HEK293T (cell line): ENCODE results near the gene SH2D2A.

ENCODE experiments used
- ARNT ChIP-seq: fragments of 450-650 bp; IDR thresholded peaks from 2 replicates; pipeline ENCODE4 v1.6.1; 2017; ENCODE audit warnings: mild to moderate bottlenecking
- BHLHE40 ChIP-seq: fragments of 450-650 bp; IDR thresholded peaks from 2 replicates; pipeline ENCODE4 v1.6.1; 2016; ENCODE audit warnings: mild to moderate bottlenecking, moderate library complexity, borderline replicate concordance
- CTBP1 ChIP-seq: fragments of 450-650 bp; IDR thresholded peaks from 2 replicates; pipeline ENCODE4 v1.6.1; 2016; ENCODE audit warnings: borderline replicate concordance
- FOXA1 ChIP-seq: fragments of 450-650 bp; IDR thresholded peaks from 2 replicates; pipeline ENCODE4 v1.6.1; 2016; ENCODE audit warnings: mild to moderate bottlenecking
- FOXK2 ChIP-seq: fragments of 450-650 bp; IDR thresholded peaks from 2 replicates; pipeline ENCODE4 v1.6.1; 2016; ENCODE audit warnings: mild to moderate bottlenecking
- FOXM1 ChIP-seq: fragments of 450-650 bp; IDR thresholded peaks from 2 replicates; pipeline ENCODE4 v1.6.1; 2017; ENCODE audit warnings: mild to moderate bottlenecking, borderline replicate concordance
- HDGF ChIP-seq: fragments of 450-650 bp; IDR thresholded peaks from 2 replicates; pipeline ENCODE4 v1.6.1; 2017; ENCODE audit warnings: antibody characterized with exemption, borderline replicate concordance
- LEF1 ChIP-seq: fragments of 450-650 bp; IDR thresholded peaks from 2 replicates; pipeline ENCODE4 v1.6.1; 2017; ENCODE audit warnings: mild to moderate bottlenecking, borderline replicate concordance
- NFRKB ChIP-seq: fragments of 450-650 bp; IDR thresholded peaks from 2 replicates; pipeline ENCODE4 v1.6.1; 2016; ENCODE audit warnings: mild to moderate bottlenecking, moderate library complexity
- PKNOX1 ChIP-seq: fragments of 450-650 bp; IDR thresholded peaks from 2 replicates; pipeline ENCODE4 v1.6.1; 2016
- SP1 ChIP-seq: fragments of 450-650 bp; IDR thresholded peaks from 2 replicates; pipeline ENCODE4 v1.6.1; 2017
- SUZ12 ChIP-seq: fragments of 450-650 bp; IDR thresholded peaks from 2 replicates; pipeline ENCODE4 v1.6.1; 2016; ENCODE audit warnings: mild to moderate bottlenecking
- TARDBP ChIP-seq: fragments of 450-650 bp; IDR thresholded peaks from 2 replicates; pipeline ENCODE4 v1.6.1; 2016
- ZNF384 ChIP-seq: fragments of 450-650 bp; IDR thresholded peaks from 2 replicates; pipeline ENCODE4 v1.6.1; 2016

DNA sequence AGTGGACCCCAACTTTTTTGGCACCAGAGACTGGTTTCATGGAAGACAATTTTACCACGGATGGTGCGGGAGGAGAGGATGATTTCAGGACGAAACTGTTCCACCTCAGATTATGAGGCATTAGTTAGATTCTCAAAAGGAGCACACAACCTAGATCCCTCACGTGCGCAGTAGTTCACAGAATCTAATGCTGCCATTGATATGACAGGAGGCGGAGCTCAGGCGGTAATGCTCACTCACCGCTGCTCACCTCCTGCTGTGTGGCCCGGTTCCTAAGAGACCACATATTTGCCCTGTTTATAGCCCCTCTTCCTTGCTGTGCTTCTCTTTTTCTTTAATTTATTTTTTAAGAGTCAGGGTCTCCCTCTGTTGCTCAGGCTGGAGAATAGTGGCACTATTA is 48.6 kb upstream of the SH2D2A start:
- TF ChIP-seq SP1 (no peak), FOXK2 (no peak), SUZ12 (no peak), LEF1 (no peak), FOXA1 (no peak), NFRKB (no peak), PKNOX1 (no peak), ARNT (no peak), CTBP1 (no peak), ZNF384 (no peak), FOXM1 (no peak), TARDBP (no peak), BHLHE40 (no peak), HDGF (no peak)
